Activated CD4-positive, alpha-beta T cell treated with anti-CD3 and anti-CD28 coated beads, Interleukin-2, amount 10 ng/mL, durations not matched to agents 24 days and 14 days (primary cell): ENCODE data around the gene RAD21L1. TPM values are rescaled to one million over a fixed set of nuclear protein-coding genes. Genes with fewer than 3 reads are reported as not detected.

Experiments used
- DNase-seq: peaks from one replicate; pipeline ENCODE4 v3.0.0; 2022
- H3K27ac Mint-ChIP-seq: one replicate; pipeline ENCODE4 v1.8.0; 2022; ENCODE audit warnings: mild to moderate bottlenecking, mixed read lengths
- H3K27me3 Mint-ChIP-seq: one replicate; pipeline ENCODE4 v1.8.0; 2022; ENCODE audit warnings: mixed read lengths
- H3K36me3 Mint-ChIP-seq: one replicate; pipeline ENCODE4 v1.8.0; 2022; ENCODE audit warnings: low read depth, mild to moderate bottlenecking, mixed read lengths
- H3K4me1 Mint-ChIP-seq: one replicate; pipeline ENCODE4 v1.8.0; 2021; ENCODE audit warnings: mixed read lengths
- H3K4me3 Mint-ChIP-seq: one replicate; pipeline ENCODE4 v1.8.0; 2022; ENCODE audit warnings: mild to moderate bottlenecking, moderate library complexity, mixed read lengths
- H3K9me3 Mint-ChIP-seq: one replicate; pipeline ENCODE4 v1.8.0; 2021; ENCODE audit warnings: mixed read lengths
- intact Hi-C: fragments of 100-400 bp; cut with micrococcal nuclease; formaldehyde crosslinking; loops from one replicate; pipeline ENCODE4 v1.15.1; 2023
- total RNA-seq: library from RNA; stranded (reverse); gene quantifications from 2 replicates; pipeline ENCODE4 v1.2.3, GENCODE V29; 2022

Gene RAD21L1
- total RNA-seq, 1 donor from 2014 or later, result not detected

GRCh38 chr20:1293641-1294379 lies 68.0 kb downstream of the RAD21L1 start:
- H3K36me3 Mint-ChIP-seq, result no peaks in the 10 kb centered on the region

DNA sequence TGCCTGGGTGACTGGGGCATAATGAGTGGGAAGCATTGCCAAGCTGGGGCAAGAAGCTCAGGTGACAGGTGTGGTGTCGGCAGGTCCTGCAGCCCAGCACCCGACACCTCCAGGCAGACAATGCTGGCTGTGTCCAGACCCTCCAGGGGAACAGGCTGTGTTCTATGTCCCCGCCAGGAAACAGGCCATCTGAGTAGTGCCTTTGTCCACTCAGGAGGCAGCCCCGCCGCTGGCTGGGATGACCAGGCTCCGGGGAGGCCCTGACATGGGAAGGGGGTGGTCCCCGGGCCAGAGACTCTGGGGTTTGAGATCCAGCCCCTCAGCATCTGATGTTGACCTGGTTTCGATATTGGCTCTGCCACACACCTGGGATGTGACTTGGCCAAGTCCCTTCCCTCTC lies 68.7 kb downstream of the RAD21L1 start:
- Mint-ChIP-seq H3K36me3 (no peaks in the 10 kb centered on the region), H3K27me3 (no peaks in the 10 kb centered on the region), H3K4me1 (peaks cover 3% of the 10 kb centered on the region), H3K9me3 (no peaks in the 10 kb centered on the region), H3K27ac (no peak overlapping the region), H3K4me3 (no peak overlapping the region)
- no peak for DNase-seq
- intact Hi-C loops, result no loop called here

More at GRCh38 chr20:1293641-1294379, 68.0 kb downstream of the RAD21L1 start:
- Mint-ChIP-seq H3K27me3 (no peaks in the 10 kb centered on the region), H3K4me1 (peaks cover 1% of the 10 kb centered on the region), H3K27ac (no peak overlapping the region), H3K4me3 (no peak overlapping the region), H3K9me3 (no peaks in the 10 kb centered on the region)
- no peak for DNase-seq
- intact Hi-C loops, result no loop called here

DNA sequence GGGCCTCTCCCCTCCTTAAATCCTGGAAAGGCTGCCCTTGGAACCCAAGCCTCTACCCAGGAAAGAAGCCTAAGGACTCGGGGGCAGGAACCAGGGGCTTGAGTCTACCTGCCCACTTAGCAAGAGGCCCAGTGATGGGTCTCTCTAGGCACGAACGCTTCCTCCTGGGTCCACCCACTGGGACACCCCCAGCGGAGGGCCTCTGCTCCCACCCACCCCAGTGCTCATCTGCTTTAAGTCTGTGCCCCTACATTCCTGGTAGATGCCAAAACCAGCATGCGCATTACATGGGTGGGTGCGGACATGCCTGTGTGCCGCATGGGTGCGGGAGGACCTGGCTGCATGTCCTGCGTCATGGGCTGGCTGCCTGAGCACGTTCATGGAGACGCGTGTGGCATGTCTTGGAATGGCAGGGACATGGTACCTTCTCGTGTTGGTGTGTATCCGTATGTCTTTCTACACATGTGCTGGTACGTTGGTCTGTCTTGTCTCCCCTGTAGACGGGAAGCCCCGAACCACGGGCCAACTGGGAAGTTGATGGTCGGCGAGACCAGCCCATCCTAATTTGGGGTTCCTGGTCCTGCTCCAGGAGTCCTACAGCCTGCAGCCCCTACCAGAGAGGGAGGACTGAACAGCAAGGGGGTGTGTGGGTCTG lies 69.6 kb downstream of the RAD21L1 start:
- intact Hi-C loops, result no loop called here
- H3K4me3 Mint-ChIP-seq, result no peak overlapping the region
- H3K36me3 Mint-ChIP-seq, result no peaks in the 10 kb centered on the region
- H3K4me1 Mint-ChIP-seq, result peaks cover 11% of the 10 kb centered on the region
- H3K27me3 Mint-ChIP-seq, result no peaks in the 10 kb centered on the region
- no peak overlapping the region for H3K27ac Mint-ChIP-seq
- no peaks in the 10 kb centered on the region for H3K9me3 Mint-ChIP-seq
- no peak for DNase-seq

DNA sequence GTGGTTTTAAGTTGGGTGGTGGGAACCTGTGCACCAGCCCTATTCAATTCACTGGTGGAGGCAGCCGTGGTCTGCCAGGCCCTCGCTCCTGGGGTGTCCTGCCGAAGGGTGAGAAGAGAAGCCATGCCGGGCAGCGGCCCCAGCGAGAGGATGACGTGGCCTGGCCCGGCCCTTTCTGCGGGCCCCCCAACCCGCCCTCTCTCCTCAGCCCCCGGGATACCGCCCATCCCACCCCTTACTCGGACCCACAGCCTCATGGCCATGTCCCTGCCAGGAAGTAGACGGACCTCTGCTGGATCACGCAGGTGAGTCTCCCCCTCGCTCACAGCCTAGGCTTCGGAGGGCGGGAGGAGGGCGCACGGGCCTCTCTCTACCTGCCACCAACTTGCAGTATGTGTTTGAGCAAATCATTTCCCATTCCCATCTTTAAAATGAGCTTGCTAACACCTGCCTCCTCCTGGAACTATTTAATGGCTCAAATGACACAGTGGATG lies 70.3 kb downstream of the RAD21L1 start:
- no peaks in the 10 kb centered on the region for H3K27me3 Mint-ChIP-seq
- DNase-seq, result no peak
- intact Hi-C loops, result no loop called here
- H3K4me3 Mint-ChIP-seq, result no peak overlapping the region
- peaks cover 17% of the 10 kb centered on the region for H3K4me1 Mint-ChIP-seq
- no peaks in the 10 kb centered on the region for H3K36me3 Mint-ChIP-seq
- no peaks in the 10 kb centered on the region for H3K9me3 Mint-ChIP-seq
- no peak overlapping the region for H3K27ac Mint-ChIP-seq

- H3K9me3 Mint-ChIP-seq, result no peaks in the 10 kb centered on the region
- H3K4me3 Mint-ChIP-seq, result no peak overlapping the region
- no peak for DNase-seq
- H3K27me3 Mint-ChIP-seq, result no peaks in the 10 kb centered on the region
- H3K36me3 Mint-ChIP-seq, result no peaks in the 10 kb centered on the region
- no peak overlapping the region for H3K27ac Mint-ChIP-seq
- intact Hi-C loops, result no loop called here
- H3K4me1 Mint-ChIP-seq, result peaks cover 20% of the 10 kb centered on the region
These were observed 71.1 kb downstream of the RAD21L1 start for GRCh38 chr20:1296922-1297321.

- H3K4me1 Mint-ChIP-seq, result peaks cover 20% of the 10 kb centered on the region
- H3K4me3 Mint-ChIP-seq, result no peak overlapping the region
- intact Hi-C loops, result no loop called here
- H3K9me3 Mint-ChIP-seq, result no peaks in the 10 kb centered on the region
- no peak for DNase-seq
- H3K27ac Mint-ChIP-seq, result no peak overlapping the region
- H3K27me3 Mint-ChIP-seq, result no peaks in the 10 kb centered on the region
- H3K36me3 Mint-ChIP-seq, result no peaks in the 10 kb centered on the region
These were observed 71.6 kb downstream of the RAD21L1 start for GRCh38 chr20:1297486-1297885.

- H3K27me3 Mint-ChIP-seq, result no peaks in the 10 kb centered on the region
- no peak overlapping the region for H3K4me3 Mint-ChIP-seq
- no peaks in the 10 kb centered on the region for H3K9me3 Mint-ChIP-seq
- no peak for DNase-seq
- H3K4me1 Mint-ChIP-seq, result peaks cover 20% of the 10 kb centered on the region
- no peaks in the 10 kb centered on the region for H3K36me3 Mint-ChIP-seq
- intact Hi-C loops, result no loop called here
- H3K27ac Mint-ChIP-seq, result no peak overlapping the region
These were observed 72.3 kb downstream of the RAD21L1 start for GRCh38 chr20:1298166-1298565.

DNA sequence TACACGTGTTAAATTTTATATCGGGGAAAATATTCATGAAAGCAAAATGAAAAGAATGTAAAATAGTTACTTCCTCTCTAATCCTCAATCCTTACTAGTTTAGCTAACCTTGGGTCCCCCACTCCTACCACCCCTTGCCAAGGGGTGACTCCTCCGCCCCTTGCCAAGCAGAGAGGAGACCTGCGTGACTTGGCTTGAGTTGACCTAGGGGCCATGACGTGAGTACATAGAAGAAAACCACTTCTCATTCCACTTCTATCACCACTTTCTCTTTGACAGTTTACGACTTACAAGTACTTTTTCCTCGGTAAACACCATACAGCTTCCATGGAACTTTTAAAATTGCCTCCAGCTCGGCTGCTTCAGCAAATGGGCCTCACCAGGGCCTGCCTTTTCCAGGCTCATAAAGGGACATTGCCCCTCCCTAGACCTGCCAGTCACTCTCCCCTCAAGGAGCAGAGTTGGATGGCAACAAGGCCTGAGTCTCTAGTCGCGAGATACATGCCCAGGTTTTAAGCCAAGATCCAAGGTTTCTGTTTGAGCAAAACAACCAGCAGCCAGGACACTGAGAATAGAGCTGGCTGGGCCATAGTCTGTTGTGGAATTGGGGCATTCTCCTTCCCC lies 73.2 kb downstream of the RAD21L1 start:
- no peaks in the 10 kb centered on the region for H3K36me3 Mint-ChIP-seq
- intact Hi-C loops, result no loop called here
- peaks cover 20% of the 10 kb centered on the region for H3K4me1 Mint-ChIP-seq
- no peaks in the 10 kb centered on the region for H3K9me3 Mint-ChIP-seq
- no peak for DNase-seq
- H3K27me3 Mint-ChIP-seq, result no peaks in the 10 kb centered on the region
- no peak overlapping the region for H3K4me3 Mint-ChIP-seq
- H3K27ac Mint-ChIP-seq, result no peak overlapping the region

DNA sequence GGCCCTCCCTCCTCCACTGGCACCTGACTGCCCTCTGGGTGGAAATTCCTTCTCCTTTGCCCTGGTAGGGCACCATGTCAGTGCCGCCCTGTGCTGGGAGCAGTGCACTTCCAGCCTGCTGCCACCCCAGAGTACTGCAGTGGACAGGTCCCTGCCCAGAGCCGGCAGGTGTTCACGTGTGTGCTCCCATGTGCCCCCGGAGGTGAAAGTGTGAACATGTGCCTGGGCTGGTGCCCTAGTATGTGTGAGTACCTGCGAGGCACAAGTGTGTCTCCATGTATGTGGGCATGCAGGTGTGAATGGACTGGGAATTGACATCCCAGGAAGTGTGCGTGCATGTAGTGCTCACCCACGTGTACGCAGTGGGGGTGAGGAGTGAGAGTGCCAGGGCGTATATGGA lies 73.7 kb downstream of the RAD21L1 start:
- DNase-seq, result peak; percentile 80
- H3K27me3 Mint-ChIP-seq, result no peaks in the 10 kb centered on the region
- no peaks in the 10 kb centered on the region for H3K9me3 Mint-ChIP-seq
- peak overlapping the region; percentile 65 for H3K27ac Mint-ChIP-seq
- H3K36me3 Mint-ChIP-seq, result no peaks in the 10 kb centered on the region
- intact Hi-C loops, result no loop called here
- no peak overlapping the region for H3K4me3 Mint-ChIP-seq
- peaks cover 20% of the 10 kb centered on the region for H3K4me1 Mint-ChIP-seq

DNA sequence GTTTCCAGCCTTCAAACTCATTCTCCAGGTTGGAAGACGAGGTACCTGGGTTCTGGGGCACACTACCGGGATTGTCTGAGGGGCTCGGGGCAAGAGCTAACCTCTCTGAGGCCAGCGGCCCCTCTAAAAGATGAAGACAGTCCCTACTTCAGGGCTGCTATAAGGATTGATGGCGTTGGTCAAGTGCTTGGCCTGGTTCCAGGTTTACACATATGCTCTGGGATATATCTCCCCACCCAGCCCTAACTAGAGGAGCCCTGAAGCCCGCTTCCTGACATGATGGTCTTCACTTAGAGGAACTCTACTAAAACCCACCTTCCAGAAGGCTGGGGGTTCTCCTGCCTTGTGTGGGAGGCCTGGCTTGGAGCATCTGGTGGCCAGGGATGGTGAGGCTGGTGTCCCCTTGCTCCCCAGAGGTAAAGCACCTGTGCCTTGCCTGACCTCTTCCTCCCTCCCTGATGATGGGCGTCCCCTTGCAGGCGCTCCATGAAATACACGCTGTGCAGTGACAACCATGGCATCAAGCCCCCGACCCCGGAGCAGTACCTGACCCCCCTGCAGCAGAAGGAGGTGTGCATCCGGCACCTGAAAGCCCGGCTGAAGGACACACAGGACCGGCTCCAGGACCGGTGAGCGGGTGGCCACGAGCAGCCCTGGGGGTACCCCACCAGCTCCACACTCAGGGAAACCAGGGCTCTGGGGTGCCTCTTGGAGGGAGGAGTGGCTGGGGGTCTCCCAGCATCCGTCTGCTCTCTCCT lies 74.4 kb downstream of the RAD21L1 start:
- peak overlapping the region; percentile 80 for H3K4me3 Mint-ChIP-seq
- DNase-seq, result no peak
- peaks cover 20% of the 10 kb centered on the region for H3K4me1 Mint-ChIP-seq
- intact Hi-C loops, result loop anchor here (2.0 to 5.0 kb wide), 2 partner anchors 25 to 73 kb away; partner anchors contain the start of gene RAD21L1
- no peaks in the 10 kb centered on the region for H3K36me3 Mint-ChIP-seq
- H3K27me3 Mint-ChIP-seq, result no peaks in the 10 kb centered on the region
- no peaks in the 10 kb centered on the region for H3K9me3 Mint-ChIP-seq
- peak overlapping the region; percentile 90 for H3K27ac Mint-ChIP-seq

- H3K4me1 Mint-ChIP-seq, result peaks cover 20% of the 10 kb centered on the region
- no peaks in the 10 kb centered on the region for H3K9me3 Mint-ChIP-seq
- intact Hi-C loops, result loop anchor here (2.0 to 5.0 kb wide), 2 partner anchors 24 to 74 kb away; partner anchors contain the start of gene RAD21L1
- H3K36me3 Mint-ChIP-seq, result no peaks in the 10 kb centered on the region
- H3K27me3 Mint-ChIP-seq, result no peaks in the 10 kb centered on the region
- peak overlapping the region; percentile 90 for H3K27ac Mint-ChIP-seq
- peak; percentile 88 for DNase-seq
- peak overlapping the region; percentile 80 for H3K4me3 Mint-ChIP-seq
These were observed 75.2 kb downstream of the RAD21L1 start for GRCh38 chr20:1301031-1301529.

DNA sequence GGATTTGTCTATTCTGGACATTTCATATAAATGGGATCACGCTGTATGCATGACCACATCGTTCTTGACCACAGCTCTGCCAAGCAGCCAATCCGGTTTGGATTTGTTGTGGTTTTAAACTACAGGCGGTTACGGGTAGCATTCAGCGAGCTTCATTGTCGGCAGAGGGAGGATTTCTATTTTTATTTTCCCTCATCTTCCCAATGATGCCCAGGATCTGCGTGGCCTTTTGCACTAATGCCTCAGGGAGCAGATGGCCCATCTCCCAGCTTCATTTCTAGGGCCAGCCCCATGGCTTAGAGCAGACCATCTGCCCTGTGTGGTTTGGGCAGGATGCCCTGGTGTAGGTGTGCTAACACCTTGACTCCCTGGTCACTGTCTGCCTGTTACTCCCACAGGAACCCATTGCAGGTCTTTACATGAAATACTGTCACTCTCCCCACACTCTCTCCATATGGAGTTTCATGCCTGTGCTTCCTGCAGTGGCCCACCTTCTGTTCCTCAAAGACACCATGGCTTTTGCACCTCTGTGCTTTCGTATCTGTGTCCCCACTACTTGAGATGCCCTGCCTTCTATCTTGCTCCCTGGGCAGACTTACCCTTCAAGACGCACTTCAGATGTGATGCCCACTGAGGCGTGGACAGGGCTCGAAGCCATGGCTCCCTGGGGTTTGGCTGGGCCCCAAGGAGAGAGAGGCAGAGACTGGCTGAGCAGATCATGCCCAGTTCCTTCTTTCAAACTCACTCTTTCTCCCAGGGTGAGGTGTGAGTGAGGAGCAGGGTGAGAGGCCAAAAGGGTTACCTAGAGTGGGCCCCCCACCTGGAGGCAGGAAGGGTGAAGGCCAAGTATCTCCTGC lies 77.1 kb downstream of the RAD21L1 start:
- no peak overlapping the region for H3K4me3 Mint-ChIP-seq
- no peak overlapping the region for H3K27ac Mint-ChIP-seq
- no peaks in the 10 kb centered on the region for H3K27me3 Mint-ChIP-seq
- intact Hi-C loops, result loop anchor here (5.0 kb wide), 1 partner anchor 76 kb away; the partner anchor contains the start of gene RAD21L1
- DNase-seq, result peak; percentile 71
- H3K9me3 Mint-ChIP-seq, result no peaks in the 10 kb centered on the region
- H3K36me3 Mint-ChIP-seq, result no peaks in the 10 kb centered on the region
- peaks cover 20% of the 10 kb centered on the region for H3K4me1 Mint-ChIP-seq
